Measurements from ENCODE around the gene NQO2.
"Not testable (repeated sequence)": the region's sequence is repeated elsewhere in the genome, so short reads cannot be mapped to it uniquely, and the experiment has no call there.

Gene NQO2

GRCh38 chr6:3013901-3014674 is 14.4 kb downstream of the NQO2 start:
- peaks cover 4% of the 10 kb centered on the region for H3K4me1 Mint-ChIP-seq
- H3K27me3 Mint-ChIP-seq = no peaks in the 10 kb centered on the region
- DNase-seq (ENCODE audit: low spot score in 2 of 2) (no peak), ATAC-seq (replicated peaks; ENCODE audit: extremely low read depth, poor library complexity, severe bottlenecking) (no peak)
- H3K4me3 Mint-ChIP-seq = no peak overlapping the region
- H3K9me3 Mint-ChIP-seq = peaks cover 13% of the 10 kb centered on the region
- H3K36me3 Mint-ChIP-seq (ENCODE audit: insufficient read depth) = peaks cover 31% of the 10 kb centered on the region
- H3K27ac Mint-ChIP-seq (ENCODE audit: low read depth) = no peak overlapping the region

- H3K36me3 Mint-ChIP-seq (ENCODE audit: insufficient read depth) = peaks cover 27% of the 10 kb centered on the region
- H3K4me3 Mint-ChIP-seq = no peak overlapping the region
- no peak overlapping the region for H3K27ac Mint-ChIP-seq (ENCODE audit: low read depth)
- DNase-seq (ENCODE audit: low spot score in 2 of 2) = no peak
- H3K27me3 Mint-ChIP-seq = no peaks in the 10 kb centered on the region
- H3K4me1 Mint-ChIP-seq = peaks cover 10% of the 10 kb centered on the region
- no peak for ATAC-seq (replicated peaks; ENCODE audit: extremely low read depth, poor library complexity, severe bottlenecking)
- peaks cover 13% of the 10 kb centered on the region for H3K9me3 Mint-ChIP-seq
These were observed 15.0 kb downstream of the NQO2 start for GRCh38 chr6:3014675-3015066.

GRCh38 chr6:3015144-3015543 is 15.4 kb downstream of the NQO2 start:
- Mint-ChIP-seq H3K36me3 (ENCODE audit: insufficient read depth) (peaks cover 26% of the 10 kb centered on the region), H3K4me1 (peaks cover 14% of the 10 kb centered on the region), H3K4me3 (no peak overlapping the region), H3K27ac (ENCODE audit: low read depth) (no peak overlapping the region), H3K27me3 (no peaks in the 10 kb centered on the region), H3K9me3 (peaks cover 13% of the 10 kb centered on the region)
- DNase-seq (ENCODE audit: low spot score in 2 of 2) = no peak
- no peak for ATAC-seq (replicated peaks; ENCODE audit: extremely low read depth, poor library complexity, severe bottlenecking)

GRCh38 chr6:3016473-3017280 is 17.0 kb downstream of the NQO2 start:
- no peak for ATAC-seq (replicated peaks; ENCODE audit: extremely low read depth, poor library complexity, severe bottlenecking)
- peaks cover 14% of the 10 kb centered on the region for H3K4me1 Mint-ChIP-seq
- H3K27ac Mint-ChIP-seq (ENCODE audit: low read depth) = no peak overlapping the region
- DNase-seq (ENCODE audit: low spot score in 2 of 2) = no peak
- H3K4me3 Mint-ChIP-seq = no peak overlapping the region
- peaks cover 5% of the 10 kb centered on the region for H3K9me3 Mint-ChIP-seq
- no peaks in the 10 kb centered on the region for H3K27me3 Mint-ChIP-seq
- peaks cover 21% of the 10 kb centered on the region for H3K36me3 Mint-ChIP-seq (ENCODE audit: insufficient read depth)

- DNase-seq (ENCODE audit: low spot score in 2 of 2) (no peak), ATAC-seq (replicated peaks; ENCODE audit: extremely low read depth, poor library complexity, severe bottlenecking) (no peak)
- H3K9me3 Mint-ChIP-seq = no peaks in the 10 kb centered on the region
- H3K36me3 Mint-ChIP-seq (ENCODE audit: insufficient read depth) = peaks cover 19% of the 10 kb centered on the region
- no peaks in the 10 kb centered on the region for H3K27me3 Mint-ChIP-seq
- no peak overlapping the region for H3K4me3 Mint-ChIP-seq
- peaks cover 14% of the 10 kb centered on the region for H3K4me1 Mint-ChIP-seq
- no peak overlapping the region for H3K27ac Mint-ChIP-seq (ENCODE audit: low read depth)
These were observed 17.6 kb downstream of the NQO2 start for GRCh38 chr6:3017304-3017703.

GRCh38 chr6:3019065-3019464 is 19.4 kb downstream of the NQO2 start:
- DNase-seq (ENCODE audit: low spot score in 2 of 2) = no peak
- H3K4me1 Mint-ChIP-seq = peaks cover 24% of the 10 kb centered on the region
- no peaks in the 10 kb centered on the region for H3K9me3 Mint-ChIP-seq
- peaks cover 18% of the 10 kb centered on the region for H3K36me3 Mint-ChIP-seq (ENCODE audit: insufficient read depth)
- no peak for ATAC-seq (replicated peaks; ENCODE audit: extremely low read depth, poor library complexity, severe bottlenecking)
- H3K27me3 Mint-ChIP-seq = no peaks in the 10 kb centered on the region
- H3K27ac Mint-ChIP-seq (ENCODE audit: low read depth) = no peak overlapping the region
- no peak overlapping the region for H3K4me3 Mint-ChIP-seq

GRCh38 chr6:3019749-3020320 is 20.1 kb downstream of the NQO2 start:
- Mint-ChIP-seq H3K27me3 (no peaks in the 10 kb centered on the region), H3K27ac (ENCODE audit: low read depth) (no peak overlapping the region), H3K4me1 (peaks cover 28% of the 10 kb centered on the region), H3K36me3 (ENCODE audit: insufficient read depth) (peaks cover 18% of the 10 kb centered on the region), H3K4me3 (no peak overlapping the region), H3K9me3 (no peaks in the 10 kb centered on the region)
- ATAC-seq (replicated peaks; ENCODE audit: extremely low read depth, poor library complexity, severe bottlenecking) = no peak
- DNase-seq (ENCODE audit: low spot score in 2 of 2) = no peak

GRCh38 chr6:3020976-3021598 is 21.4 kb downstream of the NQO2 start:
- H3K4me3 Mint-ChIP-seq; H3K27me3 Mint-ChIP-seq; DNase-seq (ENCODE audit: low spot score in 2 of 2); H3K27ac Mint-ChIP-seq (ENCODE audit: low read depth); H3K9me3 Mint-ChIP-seq; ATAC-seq (replicated peaks; ENCODE audit: extremely low read depth, poor library complexity, severe bottlenecking): not testable (repeated sequence)
- Mint-ChIP-seq H3K4me1 (peaks cover 35% of the 10 kb centered on the region), H3K36me3 (ENCODE audit: insufficient read depth) (peaks cover 14% of the 10 kb centered on the region)

- no peaks in the 10 kb centered on the region for H3K27me3 Mint-ChIP-seq
- H3K9me3 Mint-ChIP-seq = no peaks in the 10 kb centered on the region
- H3K4me3 Mint-ChIP-seq = peak overlapping the region; percentile 90
- DNase-seq (ENCODE audit: low spot score in 2 of 2) (no peak), ATAC-seq (replicated peaks; ENCODE audit: extremely low read depth, poor library complexity, severe bottlenecking) (no peak)
- peak overlapping the region; percentile 93 for H3K27ac Mint-ChIP-seq (ENCODE audit: low read depth)
- H3K4me1 Mint-ChIP-seq = peaks cover 47% of the 10 kb centered on the region
- H3K36me3 Mint-ChIP-seq (ENCODE audit: insufficient read depth) = peaks cover 13% of the 10 kb centered on the region
These were observed 23.3 kb downstream of the NQO2 start for GRCh38 chr6:3022765-3023662.

- DNase-seq (ENCODE audit: low spot score in 2 of 2) (peak; percentile 57 to 69), ATAC-seq (replicated peaks; ENCODE audit: extremely low read depth, poor library complexity, severe bottlenecking) (peak; percentile 90)
- H3K9me3 Mint-ChIP-seq = no peaks in the 10 kb centered on the region
- H3K27me3 Mint-ChIP-seq = no peaks in the 10 kb centered on the region
- peak overlapping the region; percentile 90 for H3K4me3 Mint-ChIP-seq
- peaks cover 47% of the 10 kb centered on the region for H3K4me1 Mint-ChIP-seq
- peaks cover 12% of the 10 kb centered on the region for H3K36me3 Mint-ChIP-seq (ENCODE audit: insufficient read depth)
- H3K27ac Mint-ChIP-seq (ENCODE audit: low read depth) = peak overlapping the region; percentile 93
These were observed 24.2 kb downstream of the NQO2 start for GRCh38 chr6:3023663-3024483.
